GM19351 (cell line): ENCODE measurements around the gene TBC1D19.
"Not testable (repeated sequence)": the region's sequence is repeated elsewhere in the genome, so short reads cannot be mapped to it uniquely, and the experiment has no call there.

Experiments
- ATAC-seq: cut with Tn5 transposase; IDR thresholded peaks from one replicate; pipeline ENCODE4 v1.9.1; 2021; ENCODE audit warnings: mild to moderate bottlenecking, moderate library complexity; ENCODE audit not compliant: unreplicated experiment

TBC1D19 gene

DNA sequence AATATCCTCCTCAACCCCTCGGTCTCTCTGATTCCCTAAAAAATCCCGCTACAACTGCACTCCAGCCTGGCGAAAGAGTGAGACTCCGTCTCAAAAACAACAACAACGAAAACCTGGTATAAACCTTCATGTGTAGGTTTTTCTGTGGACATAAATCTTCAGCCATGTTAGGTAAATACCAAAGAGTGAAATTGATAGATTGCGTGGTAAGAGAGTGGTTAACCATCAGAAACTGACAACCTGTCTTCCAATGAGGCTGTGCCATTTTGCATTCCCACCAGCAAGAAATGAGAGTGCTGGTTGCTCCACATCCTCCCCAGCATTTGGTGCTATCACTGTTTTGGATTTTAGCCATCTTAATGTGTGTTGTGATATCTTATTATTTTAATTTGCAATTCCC, 10.9 kb downstream of the TBC1D19 start:
- no peak for ATAC-seq

DNA sequence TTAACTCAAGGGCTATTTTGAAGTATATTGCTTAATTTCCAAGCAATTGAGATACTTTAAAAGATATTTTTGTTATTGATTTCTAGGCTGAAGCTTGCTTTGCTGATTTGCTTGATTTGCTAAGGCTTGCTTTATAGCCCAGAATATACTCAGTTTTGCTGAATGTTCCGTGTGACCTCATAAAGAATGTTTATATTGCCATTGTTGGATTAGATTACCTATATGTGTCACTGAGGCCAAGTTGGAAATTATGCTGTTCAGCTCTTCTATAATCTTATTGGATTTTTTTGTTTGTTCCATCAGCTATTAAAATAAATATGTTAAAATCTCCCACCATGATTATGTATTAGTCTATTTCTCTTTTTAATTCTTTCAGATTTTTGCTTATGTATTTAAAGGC, 13.0 kb downstream of the TBC1D19 start:
- no peak for ATAC-seq

DNA sequence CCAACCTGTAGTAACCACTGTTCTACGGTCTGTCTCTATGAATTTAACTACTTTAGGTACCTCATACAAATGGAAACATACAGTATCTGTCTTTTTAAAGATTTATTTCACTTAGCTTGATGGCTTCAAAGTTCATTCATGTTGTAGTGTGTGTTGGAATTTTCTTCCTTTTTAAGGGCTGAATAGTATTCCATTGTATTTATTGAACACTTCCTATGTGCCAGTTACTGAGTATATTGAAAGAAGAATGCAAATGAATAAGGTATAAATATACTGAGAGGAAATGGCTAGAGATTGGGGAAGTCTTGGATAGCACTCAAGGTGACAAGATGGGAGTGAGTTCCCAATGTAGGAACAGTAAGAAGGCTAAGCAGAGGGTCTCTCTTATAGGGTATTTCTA, 17.3 kb downstream of the TBC1D19 start:
- no peak for ATAC-seq

DNA sequence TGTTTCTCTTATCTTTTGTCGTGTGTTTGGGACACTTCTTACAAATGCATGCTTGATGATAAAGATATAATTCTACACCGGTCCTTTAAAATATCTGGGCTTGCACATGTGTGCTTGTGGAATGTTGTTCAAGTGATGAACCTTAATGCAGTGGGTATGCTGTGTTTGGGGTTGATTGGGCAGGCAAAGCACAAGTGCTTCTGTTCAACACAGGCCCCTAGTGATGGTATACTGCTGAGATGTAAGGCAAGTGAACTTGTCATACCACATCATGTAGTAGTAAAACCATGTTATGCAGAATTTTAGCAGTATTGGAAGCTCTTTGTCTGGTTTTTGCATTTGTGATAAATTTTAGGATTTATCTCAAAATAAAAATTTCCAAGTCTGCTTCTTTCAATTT, 23.9 kb downstream of the TBC1D19 start:
- no peak for ATAC-seq

DNA sequence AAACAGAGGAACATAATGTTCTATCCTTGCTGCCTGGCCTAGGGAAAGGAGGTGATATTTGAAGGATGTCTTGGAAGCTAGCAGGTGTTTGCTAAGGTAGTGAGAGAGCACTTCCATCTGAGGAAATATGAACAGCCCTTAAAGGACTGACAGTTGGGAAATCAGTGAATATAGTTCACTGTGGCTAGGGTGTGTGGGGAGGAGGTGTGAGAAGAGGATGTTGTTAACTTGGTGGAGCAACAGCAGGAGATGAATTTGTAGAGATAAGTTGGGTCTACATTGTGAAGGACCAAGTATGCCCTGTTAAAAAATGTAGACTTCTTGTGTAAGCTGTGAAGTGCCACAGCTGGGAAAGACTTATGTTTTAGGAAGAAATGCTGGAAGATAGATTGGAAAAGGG, 25.5 kb downstream of the TBC1D19 start:
- ATAC-seq: no peak

DNA sequence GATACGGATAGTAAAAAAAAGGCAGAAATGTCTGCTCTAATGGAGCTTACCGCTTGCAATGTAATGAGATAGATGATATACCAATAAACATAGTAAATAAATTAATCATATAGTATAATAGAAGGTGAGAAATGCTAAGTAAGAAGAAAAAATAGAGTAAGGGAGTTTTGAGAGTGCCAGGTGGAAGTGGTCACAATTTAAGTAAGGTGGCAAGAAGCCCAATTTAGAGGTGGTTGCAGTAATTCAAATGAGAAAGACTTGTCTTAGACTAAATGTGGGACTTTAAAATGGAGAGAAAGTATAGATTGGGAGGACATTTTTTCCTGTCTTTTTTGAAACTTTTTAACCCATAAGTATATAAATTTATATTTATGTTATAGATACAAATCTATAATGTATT, 26.0 kb downstream of the TBC1D19 start:
- no peak for ATAC-seq

DNA sequence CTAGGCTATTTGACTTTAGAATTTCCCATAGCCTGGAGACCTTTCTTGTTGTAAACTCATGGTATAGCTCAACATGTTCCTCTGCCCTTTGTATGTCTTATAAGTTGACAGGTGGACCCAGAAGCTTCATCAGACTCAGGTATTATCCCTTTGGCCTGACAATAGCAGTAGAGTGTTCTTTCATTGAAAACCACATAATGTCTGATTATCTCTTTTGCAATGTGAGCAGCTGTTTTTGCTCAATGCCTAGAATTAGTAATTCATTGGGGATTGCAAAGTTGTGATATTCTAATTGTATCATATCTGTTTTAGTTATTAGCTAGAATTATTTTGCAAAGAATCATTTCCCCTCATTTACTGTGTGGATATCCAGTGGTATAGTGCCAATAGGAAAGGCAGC, 27.5 kb downstream of the TBC1D19 start:
- no peak for ATAC-seq

DNA sequence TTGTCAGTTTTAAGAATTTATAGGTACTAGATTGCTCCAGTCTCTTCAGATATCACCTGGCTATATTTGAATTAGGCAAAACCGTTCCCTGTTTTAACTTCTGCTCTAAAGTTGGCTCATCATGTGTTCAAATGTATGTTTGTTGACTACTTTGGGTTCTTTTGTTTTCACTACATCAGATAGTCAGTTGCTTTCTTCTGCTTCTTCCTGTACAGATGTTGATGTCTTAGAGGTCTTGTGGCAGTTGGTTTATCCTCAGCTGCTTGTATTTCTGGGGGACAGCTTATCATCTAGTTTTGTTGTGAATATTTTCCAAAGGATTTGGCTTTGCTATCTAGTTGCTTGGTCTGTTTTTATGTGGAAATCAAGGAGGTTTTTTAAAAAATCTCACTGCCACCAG, 28.0 kb downstream of the TBC1D19 start:
- no peak for ATAC-seq

DNA sequence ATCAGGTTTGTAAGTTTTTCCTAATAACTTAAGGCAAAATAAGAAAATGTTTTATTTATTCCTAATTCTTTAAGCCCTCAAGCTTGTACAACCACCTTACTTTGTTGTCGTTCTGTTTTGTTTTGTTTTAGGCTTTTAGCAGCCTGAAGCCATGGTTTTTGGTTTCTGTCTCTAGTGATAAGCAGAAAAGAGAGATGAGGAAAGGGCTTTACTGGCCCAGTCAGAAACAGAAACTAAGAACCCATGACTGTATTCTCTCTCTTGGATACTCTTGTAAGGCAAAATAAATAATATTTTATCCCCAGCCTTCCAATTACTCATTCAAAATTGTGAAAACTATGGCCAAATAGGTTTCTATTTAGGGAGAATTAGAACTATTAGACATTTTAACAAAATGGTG, 29.4 kb downstream of the TBC1D19 start:
- no peak for ATAC-seq

DNA sequence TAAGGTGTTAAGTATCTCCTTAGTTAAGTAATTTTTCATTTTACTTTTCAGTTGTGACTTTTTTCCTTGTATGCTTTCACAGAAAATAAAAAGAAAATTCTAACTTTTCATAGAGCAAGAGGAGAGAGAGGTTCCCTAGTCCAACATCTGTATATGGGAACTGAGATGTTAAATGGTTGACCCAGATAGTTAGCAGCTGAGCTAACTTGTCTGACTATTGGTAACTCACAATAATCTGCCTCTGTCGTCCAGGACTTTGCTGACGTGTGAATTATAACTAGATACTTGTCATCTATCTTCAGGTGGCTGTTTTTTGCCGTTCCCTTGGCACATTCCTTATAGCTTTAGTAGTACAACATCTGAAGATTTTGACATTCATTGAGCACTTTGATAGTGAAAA, 29.9 kb downstream of the TBC1D19 start:
- no peak for ATAC-seq

DNA sequence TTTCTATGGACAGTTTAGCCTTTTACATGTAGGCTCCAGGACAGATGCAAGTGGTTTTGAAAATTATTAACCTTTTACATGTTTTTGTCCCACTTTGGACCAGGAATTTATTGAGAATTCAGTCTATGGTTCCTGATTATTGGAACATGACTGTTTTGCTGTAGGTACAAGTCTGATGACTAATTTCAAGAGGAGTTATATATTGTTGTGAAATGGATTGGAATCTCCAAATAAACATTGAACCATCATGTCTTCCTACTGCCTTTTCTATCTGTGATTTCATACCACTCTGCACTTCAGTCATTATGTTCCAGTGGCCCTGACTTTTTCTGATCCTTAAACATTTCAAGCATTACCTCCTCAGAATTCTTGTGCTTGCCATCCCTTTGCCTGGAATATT, 35.9 kb downstream of the TBC1D19 start:
- no peak for ATAC-seq

DNA sequence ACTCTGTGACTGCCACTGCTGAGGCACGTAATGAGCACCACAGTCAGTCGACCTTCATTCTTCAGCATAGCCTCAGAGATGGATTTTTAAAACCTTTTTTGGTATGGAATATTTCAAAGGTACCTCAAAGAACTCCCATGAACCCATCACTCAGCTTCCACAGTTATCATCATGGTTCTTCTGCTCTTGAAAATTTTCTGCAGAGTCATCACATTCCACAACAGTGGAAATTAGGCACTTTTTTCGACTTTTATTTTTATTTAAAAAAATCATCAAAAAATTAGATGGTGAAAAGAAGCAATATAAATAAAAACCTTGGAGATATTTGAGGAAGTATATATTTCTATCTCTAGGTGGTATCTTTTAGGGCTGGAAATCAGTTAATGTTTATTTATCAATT, 37.5 kb downstream of the TBC1D19 start:
- no peak for ATAC-seq

DNA sequence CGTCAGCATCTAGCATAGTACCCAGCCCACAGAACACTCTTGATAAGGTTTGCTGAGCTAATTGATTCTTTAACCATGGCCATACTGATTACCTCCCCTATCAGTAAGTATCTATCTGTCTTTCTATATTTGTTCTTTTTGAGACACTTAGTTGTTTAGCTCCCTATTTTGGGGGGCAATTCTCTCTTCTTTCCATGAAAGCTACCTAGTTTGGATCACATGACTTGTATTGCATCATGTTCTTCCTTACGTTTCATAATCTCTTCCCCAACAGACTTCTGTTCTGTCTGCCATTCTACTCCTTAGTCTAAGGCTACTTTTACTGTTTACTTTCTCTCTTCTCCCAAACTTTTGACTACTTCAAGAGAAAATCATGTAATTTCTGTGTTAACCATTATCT, 39.0 kb downstream of the TBC1D19 start:
- ATAC-seq: no peak

DNA sequence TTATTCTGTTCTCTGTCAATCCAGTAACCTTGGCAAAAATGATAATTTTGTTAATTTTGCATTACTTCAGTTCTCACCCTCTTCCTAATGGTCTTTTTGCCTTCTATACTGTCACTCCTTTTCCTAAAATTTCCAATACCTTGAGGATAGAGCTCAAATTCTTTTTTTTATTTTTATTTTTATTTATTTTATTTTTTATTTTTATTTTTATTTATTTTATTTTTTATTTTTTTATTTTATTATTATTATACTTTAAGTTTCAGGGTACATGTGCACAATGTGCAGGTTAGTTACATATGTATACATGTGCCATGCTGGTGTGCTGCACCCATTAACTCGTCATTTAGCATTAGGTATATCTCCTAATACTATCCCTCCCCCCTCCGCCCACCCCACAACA, 42.8 kb downstream of the TBC1D19 start:
- not testable (repeated sequence) for ATAC-seq

DNA sequence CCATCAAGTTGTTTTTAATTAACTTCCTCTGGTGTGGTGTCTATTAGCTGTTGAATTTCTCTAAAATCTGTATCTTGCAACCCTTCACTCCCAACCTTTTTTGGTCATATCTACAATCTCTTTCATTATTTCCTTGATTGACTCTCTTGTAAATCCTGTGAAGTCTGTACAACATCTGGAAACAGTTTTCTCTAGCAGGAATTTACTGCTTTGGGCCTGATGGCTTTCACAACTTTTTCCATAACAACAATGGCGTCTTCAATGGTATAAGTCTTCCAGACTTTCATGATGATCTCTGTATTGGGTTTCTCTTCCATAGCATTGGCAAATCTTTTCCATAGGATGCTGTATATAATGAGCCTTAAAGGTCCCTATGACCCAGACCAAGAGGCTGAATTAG, 49.0 kb downstream of the TBC1D19 start:
- no peak for ATAC-seq

DNA sequence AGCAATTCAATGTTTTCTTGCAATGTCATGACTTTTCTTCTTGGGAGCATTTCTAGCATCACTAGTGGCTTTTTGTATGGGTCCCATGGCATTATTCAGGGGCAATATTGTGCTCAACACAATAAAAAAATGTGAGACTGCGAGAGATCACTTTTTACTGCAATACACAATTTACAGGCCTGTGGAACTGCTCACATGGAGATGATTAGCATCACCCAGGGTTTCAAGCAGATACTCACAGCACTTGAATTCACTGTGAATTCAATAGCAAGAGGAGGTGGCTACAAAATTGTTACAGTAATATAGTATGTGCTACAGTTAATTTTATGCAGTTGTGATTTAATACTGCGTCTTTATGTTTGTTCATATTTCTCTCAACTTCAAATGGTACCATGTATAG, 50.4 kb downstream of the TBC1D19 start:
- ATAC-seq: no peak

DNA sequence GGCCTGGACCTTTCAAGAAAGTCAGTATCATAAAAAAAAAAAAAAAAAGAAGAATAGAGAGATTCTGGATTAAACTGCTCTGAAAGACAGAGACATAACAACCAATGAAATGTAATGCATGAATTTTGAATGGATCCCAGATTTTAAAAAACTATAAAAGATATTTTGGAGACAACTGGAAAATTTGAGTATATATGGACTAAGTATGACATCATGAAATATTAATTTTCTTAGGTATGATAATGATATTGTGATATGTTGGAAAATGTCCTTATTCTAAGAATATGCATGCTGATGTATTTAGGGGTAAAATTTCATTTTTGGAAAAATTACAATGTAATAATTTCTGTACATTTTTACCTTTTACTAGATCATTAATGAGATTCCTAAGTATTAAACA, 52.6 kb downstream of the TBC1D19 start:
- ATAC-seq: no peak

DNA sequence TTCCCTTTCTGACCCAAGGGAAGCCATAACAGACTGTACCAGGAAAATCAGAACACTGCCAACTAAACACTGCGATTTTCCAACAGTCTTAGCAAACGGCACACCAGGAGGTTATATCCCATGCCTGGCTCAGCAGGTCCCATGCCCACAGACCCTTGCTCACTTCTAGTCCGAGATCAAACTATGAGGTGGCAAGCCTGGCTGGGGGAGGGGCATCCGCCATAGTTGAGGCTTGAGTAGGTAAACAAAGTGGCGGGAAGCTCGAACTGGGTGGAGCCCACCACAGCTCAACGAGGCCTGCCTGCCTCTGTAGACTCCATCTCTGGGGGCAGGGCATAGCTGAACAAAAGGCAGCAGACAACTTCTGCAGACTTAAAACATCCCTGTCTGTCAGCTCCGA, 56.8 kb downstream of the TBC1D19 start:
- ATAC-seq: not testable (repeated sequence)

DNA sequence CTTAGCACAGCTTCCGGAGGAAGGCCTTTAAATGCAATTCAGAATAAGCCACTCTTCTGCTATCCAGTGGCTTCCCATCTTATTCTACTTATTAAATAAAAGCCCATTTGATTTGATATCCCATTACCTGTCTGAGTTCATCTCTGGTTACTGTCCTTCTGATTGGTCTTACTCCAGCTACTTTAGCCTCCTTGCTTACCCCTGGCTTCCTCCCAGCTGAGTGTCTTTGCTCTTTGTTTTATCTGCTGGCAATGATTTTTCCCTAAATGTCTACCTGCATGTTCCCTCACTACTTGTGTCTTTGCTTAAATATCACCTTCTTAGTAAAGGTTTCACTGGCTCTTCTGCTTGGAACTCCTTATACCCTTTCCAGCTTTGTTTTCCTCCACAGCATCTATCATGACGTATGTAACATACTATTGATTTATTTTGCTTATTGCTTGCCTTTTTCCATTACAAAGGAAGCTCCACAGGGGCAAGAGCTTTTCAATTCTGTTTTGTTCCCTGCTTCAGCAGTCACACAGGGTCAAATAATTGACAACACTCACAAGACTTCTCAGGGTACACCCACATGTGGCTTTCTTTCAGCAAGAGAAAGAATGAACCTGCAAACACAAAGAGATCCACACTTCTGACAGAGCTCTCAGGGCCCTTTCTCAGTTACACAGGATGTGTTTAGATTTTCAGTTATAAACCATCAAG, 63.8 kb downstream of the TBC1D19 start:
- no peak for ATAC-seq

DNA sequence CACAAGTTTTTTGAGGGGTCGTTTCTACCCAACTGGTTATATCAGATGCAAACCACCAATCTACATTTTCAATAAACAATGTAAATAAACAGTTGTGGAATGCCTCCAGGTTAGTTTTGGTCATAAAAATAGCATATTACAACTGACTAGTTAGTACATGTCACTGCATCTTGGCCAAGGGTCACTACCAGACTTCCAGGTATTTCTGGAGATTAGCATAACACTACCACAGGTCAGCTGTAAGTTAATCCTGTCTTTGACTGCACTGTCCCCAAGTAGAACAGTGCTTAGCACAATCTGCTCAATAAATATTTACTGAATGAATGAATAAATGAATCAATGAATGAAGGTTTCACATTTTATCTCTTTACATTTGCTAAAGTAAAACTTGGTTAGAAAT, 64.4 kb downstream of the TBC1D19 start:
- no peak for ATAC-seq

DNA sequence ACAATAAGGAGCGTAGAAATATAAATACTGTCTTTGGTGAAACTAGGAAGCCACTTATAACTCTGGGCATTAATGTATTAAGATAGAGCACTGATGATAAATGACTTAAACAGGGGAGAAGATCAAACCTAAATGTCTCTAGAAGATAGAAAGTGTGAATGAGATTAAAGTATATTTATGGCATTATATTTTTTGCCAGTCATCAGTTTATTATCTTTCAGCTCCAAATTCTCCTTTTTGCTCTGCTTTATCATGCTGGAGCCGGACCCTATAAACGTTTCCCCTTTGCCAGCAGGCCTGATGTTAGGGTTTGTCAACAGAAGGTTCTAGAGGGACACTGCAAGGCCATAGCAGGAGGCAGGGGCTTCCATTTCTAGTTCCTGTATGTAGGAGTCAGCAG, 76.4 kb downstream of the TBC1D19 start:
- no peak for ATAC-seq

DNA sequence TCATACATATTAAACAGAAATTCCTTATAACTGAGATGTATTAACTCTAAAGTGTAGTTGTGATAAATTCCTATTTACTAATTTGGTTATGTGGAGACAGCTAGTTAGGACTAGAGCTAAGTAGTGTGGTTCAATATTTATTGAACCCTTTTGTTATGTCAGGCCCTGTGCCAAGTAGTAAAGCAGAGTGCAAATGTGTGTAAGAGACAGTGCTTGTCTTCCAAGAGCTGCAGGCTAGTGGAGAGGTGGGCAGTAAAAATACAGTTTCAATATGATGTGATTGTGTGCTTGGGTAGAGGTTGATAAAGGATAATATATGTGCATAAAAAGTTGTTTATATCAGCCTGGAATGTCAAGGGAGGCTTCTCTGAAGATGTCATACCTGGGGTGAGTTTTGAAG, 80.0 kb downstream of the TBC1D19 start:
- no peak for ATAC-seq

DNA sequence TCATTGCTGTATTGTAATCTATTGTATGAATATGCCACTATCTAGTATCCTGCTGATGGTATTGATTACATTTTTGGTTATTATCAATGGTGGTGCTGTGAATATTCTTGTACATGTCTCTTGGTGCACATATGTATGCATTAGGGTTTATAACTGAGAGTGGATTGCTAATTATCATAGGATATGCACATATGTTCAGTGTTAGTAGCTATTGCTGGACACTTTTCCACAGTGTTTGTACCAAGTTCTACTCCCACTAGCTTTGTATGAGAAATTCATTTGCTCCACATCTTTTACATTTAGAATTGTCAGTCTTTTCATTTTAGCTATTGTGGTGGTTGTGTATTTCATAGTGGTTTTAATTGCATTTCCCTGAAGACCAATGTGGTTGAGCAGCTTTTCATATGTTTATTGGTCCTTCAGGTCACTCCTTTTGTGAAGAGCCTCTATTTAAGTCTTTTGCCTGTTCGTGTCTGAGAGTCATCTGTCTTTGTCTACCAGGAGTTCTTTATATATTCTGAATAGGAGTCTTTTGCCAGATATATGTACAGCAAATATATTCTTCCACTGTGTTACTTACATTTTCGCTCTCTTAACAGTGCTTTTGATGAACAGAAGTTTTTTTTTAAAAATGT, 87.1 kb downstream of the TBC1D19 start:
- no peak for ATAC-seq
